IMR-90 (cell line): ENCODE results near the gene TGFBI. TPM values are rescaled to one million over a fixed set of nuclear protein-coding genes. Genes with fewer than 3 reads are reported as not detected.
A peak's percentile ranks its signal among the peaks of the same experiment; 100 is the strongest.

Experiments
- ATAC-seq: fragments of 200-7000 bp; cut with Tn5 transposase; 2 replicates; pipeline ENCODE4 v1.9.1; 2020; ENCODE audit warnings: low read depth, mild to moderate bottlenecking, moderate library complexity
- BruUV-seq: library from RNA; stranded (reverse); fragments of 400-500 nt; replicated peaks from 2 replicates; lab custom pipeline; 2021; lab: Mats Ljungman, UMichigan
- CTCF ChIA-PET: fragments of 300-600 bp; formaldehyde crosslinking; extraction: SDS; loops from one replicate; lab custom pipeline; 2021; ENCODE audit warnings: antibody characterized with exemption; lab: Yijun Ruan, JAX
- POLR2A ChIA-PET: fragments of 300-600 bp; sonication (Branson Sonifier 250); formaldehyde crosslinking; loops from one replicate; lab custom pipeline; 2022; ENCODE audit warnings: antibody characterized with exemption; ENCODE audit not compliant: unreplicated experiment; lab: Charles Lee
- DNase-seq: peaks from one replicate; pipeline ENCODE4 v3.0.0; 2013
- H2AFZ ChIP-seq: replicated peaks from 2 replicates; pipeline ENCODE3; 2013; ENCODE audit warnings: low read length, mild to moderate bottlenecking; ENCODE audit not compliant: poor library complexity
- H2AK5ac ChIP-seq: 2 replicates; pipeline ENCODE4 v1.6.1; 2013; ENCODE audit warnings: low read depth, low read length, inconsistent platforms
- H2AK9ac ChIP-seq: replicated peaks from 2 replicates; pipeline ENCODE3; 2013; ENCODE audit warnings: mild to moderate bottlenecking, low read depth, low read length, moderate library complexity; ENCODE audit not compliant: poor library complexity
- H2BK120ac ChIP-seq: 2 replicates; pipeline ENCODE4 v1.6.1; 2013; ENCODE audit warnings: low read depth, low read length, inconsistent platforms
- H2BK15ac ChIP-seq: 3 replicates; pipeline ENCODE4 v1.6.1; 2013; ENCODE audit warnings: low read depth, low read length, inconsistent platforms
- H2BK20ac ChIP-seq: 2 replicates; pipeline ENCODE4 v1.6.1; 2013; ENCODE audit warnings: low read depth, mild to moderate bottlenecking, inconsistent platforms, low read length, moderate library complexity
- H2BK5ac ChIP-seq: 2 replicates; pipeline ENCODE4 v1.6.1; 2013; ENCODE audit warnings: mild to moderate bottlenecking, low read depth, low read length, inconsistent platforms; ENCODE audit not compliant: poor library complexity, severe bottlenecking
- H3K14ac ChIP-seq: replicated peaks from 2 replicates; pipeline ENCODE4 v1.6.1; 2013; ENCODE audit warnings: low read depth, low read length, inconsistent platforms
- H3K18ac ChIP-seq: 2 replicates; pipeline ENCODE4 v1.6.1; 2013; ENCODE audit warnings: low read depth, low read length, control low read depth
- H3K23ac ChIP-seq: 2 replicates; pipeline ENCODE4 v1.6.1; 2013; ENCODE audit warnings: low read depth, low read length, inconsistent platforms
- H3K27ac ChIP-seq: 2 replicates; pipeline ENCODE4 v1.5.1; 2013; ENCODE audit warnings: mild to moderate bottlenecking, control low read depth, low read length; ENCODE audit not compliant: insufficient read depth
- H3K27me3 ChIP-seq: 2 replicates; pipeline ENCODE4 v1.6.1; 2013; ENCODE audit warnings: low read length; ENCODE audit not compliant: control insufficient read depth, insufficient read depth
- H3K36me3 ChIP-seq: 2 replicates; pipeline ENCODE4 v1.6.1; 2013; ENCODE audit warnings: low read length, mixed read lengths; ENCODE audit not compliant: control insufficient read depth, insufficient read depth
- H3K4ac ChIP-seq: 2 replicates; pipeline ENCODE4 v1.6.1; 2013; ENCODE audit warnings: low read depth, low read length, inconsistent platforms
- H3K4me1 ChIP-seq: 2 replicates; pipeline ENCODE4 v1.6.1; 2013; ENCODE audit warnings: low read length, mixed read lengths; ENCODE audit not compliant: control insufficient read depth, insufficient read depth
- H3K4me2 ChIP-seq: 2 replicates; pipeline ENCODE4 v1.6.1; 2013; ENCODE audit warnings: low read depth, mild to moderate bottlenecking, control low read depth, low read length, moderate library complexity
- H3K4me3 ChIP-seq: 2 replicates; pipeline ENCODE4 v1.5.1; 2013; ENCODE audit warnings: low read depth, mild to moderate bottlenecking, control low read depth, low read length, moderate library complexity; ENCODE audit not compliant: insufficient read depth
- H3K56ac ChIP-seq: 2 replicates; pipeline ENCODE4 v1.6.1; 2013; ENCODE audit warnings: low read length, inconsistent platforms; ENCODE audit not compliant: insufficient read depth; ENCODE audit errors: extremely low read depth
- H3K79me1 ChIP-seq, 2 experiments: 2 replicates each; pipeline ENCODE4 v1.6.1; 2013; ENCODE audit warnings: low read length in 2 of 2, inconsistent platforms in 1 of 2, low read depth in 1 of 2
- H3K9ac ChIP-seq: 2 replicates; pipeline ENCODE4 v1.6.1; 2013; ENCODE audit warnings: low read depth, low read length, control low read depth
- H3K9me1 ChIP-seq: 2 replicates; pipeline ENCODE4 v1.6.1; 2013; ENCODE audit warnings: low read length, inconsistent platforms; ENCODE audit not compliant: insufficient read depth
- H3K9me3 ChIP-seq: 2 replicates; pipeline ENCODE4 v1.6.1; 2013; ENCODE audit warnings: low read length; ENCODE audit not compliant: control insufficient read depth, insufficient read depth
- H4K20me1 ChIP-seq: 2 replicates; pipeline ENCODE4 v1.6.1; 2013; ENCODE audit warnings: low read length, inconsistent platforms; ENCODE audit not compliant: insufficient read depth
- H4K5ac ChIP-seq: 2 replicates; pipeline ENCODE4 v1.6.1; 2013; ENCODE audit warnings: mild to moderate bottlenecking, low read depth, low read length, control low read depth
- H4K8ac ChIP-seq, 2 experiments: 2 replicates each; pipeline ENCODE4 v1.6.1; 2013; ENCODE audit warnings: low read depth in 2 of 2, low read length in 2 of 2, control low read depth in 1 of 2, inconsistent platforms in 1 of 2
- H4K91ac ChIP-seq: 2 replicates; pipeline ENCODE4 v1.6.1; 2013; ENCODE audit warnings: low read depth, low read length, inconsistent platforms; ENCODE audit not compliant: insufficient read depth
- MAZ ChIP-seq: IDR thresholded peaks from 2 replicates; pipeline ENCODE4 v1.6.1; 2012; ENCODE audit warnings: low read depth, mild to moderate bottlenecking, low read length, improper control_type of control experiment, moderate library complexity, borderline replicate concordance
- NFE2L2 ChIP-seq: fragments of 150-350 bp; IDR thresholded peaks from 2 replicates; pipeline ENCODE4 v1.6.1; 2016; ENCODE audit warnings: low read depth, mild to moderate bottlenecking, low read length
- POLR2A ChIP-seq: IDR thresholded peaks from 2 replicates; pipeline ENCODE4 v1.6.1; 2012; ENCODE audit warnings: mild to moderate bottlenecking, low read depth, low read length
- WGBS, 2 experiments: methylation state at CpG; one replicate each; pipeline versions ENCODE4 v1.1.5 to v1.1.7; 2013; ENCODE audit warnings: missing lambda C conversion rate in 2 of 2; ENCODE audit not compliant: insufficient read length in 1 of 2; ENCODE audit errors: extremely low coverage in 2 of 2; 5-methylcytosine and 5-hydroxymethylcytosine counted together
- dilution Hi-C: fragments of 300-500 bp; cut with HindIII; formaldehyde crosslinking; loops from one replicate; pipeline ENCODE4 v1.14.3; 2018; ENCODE audit warnings: low sequenced_read_pairs; ENCODE audit not compliant: unreplicated experiment
- in situ Hi-C: fragments of 300-500 bp; cut with MboI; formaldehyde crosslinking; loops from 3 replicates; pipeline ENCODE4 v1.14.3; 2019; ENCODE audit warnings: low sequenced_read_pairs, inconsistent platforms, mixed read lengths
- intact Hi-C: fragments of 100-400 bp; cut with micrococcal nuclease; formaldehyde crosslinking; loops from 2 replicates; pipeline ENCODE4 v1.10.0; 2022
- polyA plus RNA-seq, 3 experiments: library from polyadenylated mRNA; depleted of rRNA; stranded (reverse); fragments of >200 nt; gene quantifications; 2 replicates each; pipeline ENCODE4 v1.2.3, GENCODE V29; 2012; ENCODE audit warnings: low replicate concordance in 1 of 3
- total RNA-seq: library from RNA; depleted of rRNA; stranded (reverse); fragments of >200 nt; gene quantifications from 2 replicates; pipeline ENCODE4 v1.2.3, GENCODE V29; 2012
- TF ChIP-seq, protein P1 (sequence below): conservative IDR thresholded peaks from 2 replicates; pipeline ENCODE4 v1.5.1; 2012; ENCODE audit warnings: mild to moderate bottlenecking, low read depth, low read length, improper control_type of control experiment

The TGFBI gene
- total and polyA plus RNA-seq, 2 of the 4 experiments (the other 2 are of a cell fraction) = 618 to 1,551 TPM

DNA sequence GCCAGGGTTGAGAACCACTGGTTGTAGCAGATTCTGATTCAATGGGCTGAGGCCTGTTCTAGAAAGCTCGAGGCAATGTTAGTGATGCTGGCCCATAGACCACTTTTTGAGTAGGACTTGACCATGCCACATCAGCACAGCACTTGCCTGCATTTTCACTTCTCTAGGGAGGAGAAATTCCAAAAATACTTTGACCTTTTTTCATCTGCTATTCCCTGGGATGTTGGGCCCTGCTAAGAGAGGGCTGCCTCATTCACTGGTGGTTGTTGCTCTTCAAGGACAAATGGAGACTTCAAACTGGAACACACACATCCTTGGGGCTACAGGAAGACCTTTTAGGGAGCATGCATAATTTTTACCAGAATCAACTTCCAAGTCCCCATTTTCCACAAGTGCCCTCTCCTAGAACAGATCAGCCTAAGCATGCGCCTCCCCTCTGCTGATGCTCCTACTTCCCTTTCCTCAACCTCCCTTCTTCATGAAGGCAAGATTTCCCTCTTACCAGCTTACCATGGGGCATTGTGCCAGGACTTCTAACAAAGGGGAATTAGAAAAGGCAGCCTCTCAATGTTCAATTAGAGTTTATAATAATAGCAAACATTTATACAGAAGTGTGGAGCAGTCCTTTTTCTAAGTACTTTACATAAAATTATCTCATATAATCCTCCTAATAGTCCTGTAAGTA lies 12.7 kb upstream of the TGFBI start:
- Histone ChIP-seq H2BK120ac (peak overlapping the region; percentile 78), H2AK5ac (peak overlapping the region; percentile 87), H2BK20ac (peak overlapping the region; percentile 91), H3K56ac (no peak overlapping the region), H3K23ac (peak overlapping the region; percentile 35), H2BK5ac (peak overlapping the region; percentile 47), H2AFZ (no peak overlapping the region), H4K8ac (peak overlapping the region; percentile 25 to 68), H3K4ac (peak overlapping the region; percentile 89), H3K18ac (peak overlapping the region; percentile 78), H3K4me2 (no peak overlapping the region), H4K91ac (peak overlapping the region; percentile 86), H3K4me1 (peaks cover 37% of the 10 kb centered on the region), H3K9me3 (no peaks in the 10 kb centered on the region), H3K27ac (0 out of 2 replicates have a peak overlapping the region, but pooled peaks have one; percentile 22), H2BK15ac (peak overlapping the region; percentile 70; the same call in 1 of the 3 replicates), H4K20me1 (no peaks in the 10 kb centered on the region), H3K14ac (peak overlapping the region; percentile 42), H3K79me1 (peaks cover 0 to 15% of the 10 kb centered on the region in 2 experiments; a peak in 2 of 4 replicates), H3K9ac (no peak overlapping the region), H4K5ac (peak overlapping the region; percentile 40), H3K27me3 (no peaks in the 10 kb centered on the region), H3K4me3 (no peak overlapping the region), H3K9me1 (peaks cover 26% of the 10 kb centered on the region), H3K36me3 (no peaks in the 10 kb centered on the region), H2AK9ac (no peak overlapping the region)
- WGBS, 2 experiments = no CpG with 5 or more reads among the region's 2 CpGs
- ChIA-PET POLR2A (no interaction called here), CTCF (no interaction called here)
- in situ Hi-C loops = no loop called here
- intact Hi-C loops = loop anchor here (5.0 kb wide), 1 partner anchor 129 kb away; no protein-coding TSS in a partner anchor
- ATAC-seq = no peak
- DNase-seq = no peak
- dilution Hi-C loops = no loop called here
- TF ChIP-seq POLR2A (no peak), MAZ (no peak), NFE2L2 (no peak)
- TF ChIP-seq, protein P1, sequence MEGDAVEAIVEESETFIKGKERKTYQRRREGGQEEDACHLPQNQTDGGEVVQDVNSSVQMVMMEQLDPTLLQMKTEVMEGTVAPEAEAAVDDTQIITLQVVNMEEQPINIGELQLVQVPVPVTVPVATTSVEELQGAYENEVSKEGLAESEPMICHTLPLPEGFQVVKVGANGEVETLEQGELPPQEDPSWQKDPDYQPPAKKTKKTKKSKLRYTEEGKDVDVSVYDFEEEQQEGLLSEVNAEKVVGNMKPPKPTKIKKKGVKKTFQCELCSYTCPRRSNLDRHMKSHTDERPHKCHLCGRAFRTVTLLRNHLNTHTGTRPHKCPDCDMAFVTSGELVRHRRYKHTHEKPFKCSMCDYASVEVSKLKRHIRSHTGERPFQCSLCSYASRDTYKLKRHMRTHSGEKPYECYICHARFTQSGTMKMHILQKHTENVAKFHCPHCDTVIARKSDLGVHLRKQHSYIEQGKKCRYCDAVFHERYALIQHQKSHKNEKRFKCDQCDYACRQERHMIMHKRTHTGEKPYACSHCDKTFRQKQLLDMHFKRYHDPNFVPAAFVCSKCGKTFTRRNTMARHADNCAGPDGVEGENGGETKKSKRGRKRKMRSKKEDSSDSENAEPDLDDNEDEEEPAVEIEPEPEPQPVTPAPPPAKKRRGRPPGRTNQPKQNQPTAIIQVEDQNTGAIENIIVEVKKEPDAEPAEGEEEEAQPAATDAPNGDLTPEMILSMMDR = no peak
- no TSS peak for BruUV-seq
